ENCODE data around the gene RASSF1. TPM values are rescaled to one million over a fixed set of nuclear protein-coding genes. Genes with fewer than 3 reads are reported as not detected.

Gene RASSF1
- total and polyA plus RNA-seq, 2 of the 4 experiments (the other 2 are of a cell fraction), result 17.4 to 53.4 TPM

DNA sequence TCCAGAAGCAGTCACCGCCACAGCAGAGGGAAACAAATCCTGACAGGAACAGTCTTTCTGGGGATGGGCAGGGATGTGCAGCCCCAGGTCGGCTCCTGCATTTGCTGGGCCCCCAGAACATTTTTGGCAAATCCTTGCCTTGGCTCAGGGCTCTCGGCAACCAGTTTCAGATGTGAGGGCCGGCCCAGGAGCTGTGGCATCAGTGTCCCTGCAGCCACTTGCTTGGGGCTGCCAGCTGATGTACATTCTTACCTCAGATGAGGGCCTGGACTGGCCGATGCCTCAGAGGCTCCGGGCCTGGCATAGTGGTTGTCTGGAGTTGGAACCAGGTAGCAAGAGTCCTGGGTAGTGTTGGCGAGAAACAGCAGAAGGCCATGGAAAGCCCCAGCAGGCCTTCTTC is 14.2 kb upstream of the RASSF1 start:
- Histone ChIP-seq H2AK9ac (replicated peaks; ENCODE audit: low read depth, low read length, poor library complexity) (no peak overlapping the region), H3K9me1 (ENCODE audit: insufficient read depth, low read length) (peaks cover 20% of the 10 kb centered on the region), H2BK120ac (ENCODE audit: low read depth, low read length) (no peak overlapping the region), H3K27me3 (ENCODE audit: control insufficient read depth, insufficient read depth, low read length) (no peaks in the 10 kb centered on the region), H3K14ac (replicated peaks; ENCODE audit: low read depth, low read length) (no peak overlapping the region), H2BK5ac (ENCODE audit: low read depth, low read length, poor library complexity, severe bottlenecking) (no peak overlapping the region), H3K18ac (ENCODE audit: low read depth, low read length) (no peak overlapping the region), H3K56ac (ENCODE audit: extremely low read depth, insufficient read depth, low read length) (no peak overlapping the region), H3K4me1 (ENCODE audit: control insufficient read depth, insufficient read depth, low read length) (peaks cover 32% of the 10 kb centered on the region), H3K9me3 (ENCODE audit: control insufficient read depth, insufficient read depth, low read length) (no peaks in the 10 kb centered on the region), H3K23ac (ENCODE audit: low read depth, low read length) (no peak overlapping the region), H3K4me3 (ENCODE audit: insufficient read depth, low read depth, low read length) (no peak overlapping the region), H4K5ac (ENCODE audit: low read depth, low read length) (no peak overlapping the region), H3K4ac (ENCODE audit: low read depth, low read length) (no peak overlapping the region), H2BK20ac (ENCODE audit: low read depth, low read length) (no peak overlapping the region), H3K4me2 (ENCODE audit: low read depth, low read length) (no peak overlapping the region), H3K79me1 (ENCODE audit: low read depth in 1 of 2, low read length in 2 of 2) (peaks cover 16 to 75% of the 10 kb centered on the region in 2 experiments), H2AK5ac (ENCODE audit: low read depth, low read length) (no peak overlapping the region), H3K27ac (ENCODE audit: insufficient read depth, low read length) (no peak overlapping the region), H4K20me1 (ENCODE audit: insufficient read depth, low read length) (peaks cover 53% of the 10 kb centered on the region), H3K9ac (ENCODE audit: low read depth, low read length) (no peak overlapping the region), H2AFZ (replicated peaks; ENCODE audit: low read length, poor library complexity) (no peak overlapping the region), H4K8ac (ENCODE audit: low read depth in 2 of 2, low read length in 2 of 2) (no peak overlapping the region), H2BK15ac (ENCODE audit: low read depth, low read length) (no peak overlapping the region), H4K91ac (ENCODE audit: insufficient read depth, low read depth, low read length) (no peak overlapping the region), H3K36me3 (ENCODE audit: control insufficient read depth, insufficient read depth, low read length) (peaks cover 44% of the 10 kb centered on the region)
- DNase-seq, result no peak
- dilution Hi-C loops (cut with HindIII; ENCODE audit: low sequenced_read_pairs, unreplicated experiment) (no loop called here), intact Hi-C loops (cut with micrococcal nuclease) (no loop called here), in situ Hi-C loops (cut with MboI; ENCODE audit: low sequenced_read_pairs) (no loop called here)
- BruUV-seq (replicated peaks), result no TSS peak
- ChIA-PET POLR2A (ENCODE audit: unreplicated experiment) (interaction anchor here (0.5 kb wide), 1 partner anchor 10 kb away, joined by 4 read pairs; no protein-coding TSS in a partner anchor), CTCF (no interaction called here)
- TF ChIP-seq SMC3 (IDR thresholded peaks at IDR 0.05; ENCODE audit: low read depth, low read length), result no peak
- TF ChIP-seq MXI1 (IDR thresholded peaks at IDR 0.05; ENCODE audit: borderline replicate concordance, low read depth, low read length), result no peak
- TF ChIP-seq MAFK (IDR thresholded peaks at IDR 0.05; ENCODE audit: low read depth, low read length), result no peak
- TF ChIP-seq USF2 (IDR thresholded peaks at IDR 0.05; ENCODE audit: low read depth, low read length), result no peak
- no peak for TF ChIP-seq CEBPB (IDR thresholded peaks at IDR 0.05; ENCODE audit: low read depth, low read length)
- TF ChIP-seq CHD1 (IDR thresholded peaks at IDR 0.05; ENCODE audit: low read depth, low read length), result no peak
- no peak for TF ChIP-seq BHLHE40 (IDR thresholded peaks at IDR 0.05; ENCODE audit: low read depth, low read length)
- no peak for TF ChIP-seq RAD21 (IDR thresholded peaks at IDR 0.05; ENCODE audit: low read length)
- TF ChIP-seq MAZ (IDR thresholded peaks at IDR 0.05; ENCODE audit: borderline replicate concordance, low read depth, low read length), result no peak
- no peak for TF ChIP-seq NFE2L2 (IDR thresholded peaks at IDR 0.05; ENCODE audit: low read depth, low read length)
- no peak for TF ChIP-seq CTCF (conservative IDR thresholded peaks at IDR 0.05; ENCODE audit: low read depth, low read length)
- TF ChIP-seq ELK1 (IDR thresholded peaks at IDR 0.05; ENCODE audit: borderline replicate concordance, low read depth, low read length), result no peak
- no peak for TF ChIP-seq RFX5 (IDR thresholded peaks at IDR 0.05; ENCODE audit: low read depth, low read length)
- TF ChIP-seq POLR2A (IDR thresholded peaks at IDR 0.05; ENCODE audit: low read depth, low read length), result no peak
- no peak for ATAC-seq (ENCODE audit: low read depth)
- 88% methylated on average over 1 of the region's 7 CpGs; no CpG with 5 or more reads in 1 of the 2 experiments for WGBS, 2 experiments (ENCODE audit: extremely low coverage in 2 of 2, insufficient read length in 1 of 2)

All from IMR-90 (cell line).